HepG2 (cell line): ENCODE measurements around the gene MIPEP. TPM values are rescaled to one million over a fixed set of nuclear protein-coding genes. Genes with fewer than 3 reads are reported as not detected.

Source experiments
- ATAC-seq: fragments of 200-7000 bp; cut with Tn5 transposase; 3 replicates; pipeline ENCODE4 v1.9.1; 2020; ENCODE audit warnings: mild to moderate bottlenecking, moderate library complexity
- BruUV-seq: library from RNA; stranded (reverse); fragments of 400-500 nt; replicated peaks from 2 replicates; lab custom pipeline; 2021; lab: Mats Ljungman, UMichigan
- CTCF ChIA-PET: fragments of 300-600 bp; formaldehyde crosslinking; extraction: SDS; loops from one replicate; lab custom pipeline; 2021; ENCODE audit warnings: low total read pairs, inconsistent platforms, low intra/inter-chr PET ratio; lab: Yijun Ruan, JAX
- POLR2A ChIA-PET: fragments of 350-600 bp; sonication (Branson Sonifier 250); formaldehyde crosslinking; loops from one replicate; lab custom pipeline; 2020; ENCODE audit warnings: antibody characterized with exemption, inconsistent platforms; lab: Yijun Ruan, JAX
- DNase-seq: peaks from one replicate; pipeline ENCODE4 v3.0.0-alpha.2; 2015; ENCODE audit warnings: low spot score
- FAIRE-seq: peaks from 3 replicates; lab custom pipeline; 2011; peaks lifted over from hg19 to GRCh38; lab: Jason Lieb, UNC
- H2AFZ ChIP-seq: one replicate; pipeline ENCODE4 v1.6.1; 2011; ENCODE audit warnings: low read length, inconsistent platforms
- H3K27ac ChIP-seq: fragments of 300-600 bp; 3 replicates; pipeline ENCODE4 v1.8.0; 2011; ENCODE audit warnings: mixed run types, mild to moderate bottlenecking, mixed read lengths, low read length, inconsistent platforms; ENCODE audit not compliant: insufficient read depth; ENCODE audit errors: extremely low read length
- H3K27me3 ChIP-seq, 2 experiments: fragments of 200-600 bp in 1 of 2; 2 replicates in 1 of 2; 3 replicates in 1 of 2; pipeline versions ENCODE4 v1.6.0 to v1.8.0; 2011; ENCODE audit warnings: low read length in 2 of 2, mild to moderate bottlenecking in 2 of 2, moderate library complexity in 2 of 2, inconsistent platforms in 1 of 2; ENCODE audit not compliant: insufficient read depth in 2 of 2, control insufficient read depth in 1 of 2
- H3K36me3 ChIP-seq, 2 experiments: fragments of 200-600 bp in 1 of 2; replicated peaks in 1 of 2; 2 replicates in 1 of 2; 3 replicates in 1 of 2; pipeline versions ENCODE4 v1.5.1 to v1.8.0; 2011; ENCODE audit warnings: low read length in 2 of 2, inconsistent platforms in 1 of 2; ENCODE audit not compliant: insufficient read depth in 2 of 2, control insufficient read depth in 1 of 2
- H3K4me1 ChIP-seq: 2 replicates; pipeline ENCODE4 v1.5.1; 2012; ENCODE audit warnings: low read length, inconsistent platforms; ENCODE audit not compliant: insufficient read depth
- H3K4me2 ChIP-seq: 2 replicates; pipeline ENCODE4 v1.6.0; 2011; ENCODE audit warnings: low read depth, low read length, inconsistent platforms
- H3K4me3 ChIP-seq, 3 experiments: fragments of 200-600 bp in 1 of 3; sonication (generic), shearing (Covaris generic) in 1 of 3; replicated peaks in 1 of 3; 2 replicates each; pipeline ENCODE4 v1.5.1; 2011 to 2016; ENCODE audit warnings: low read length in 3 of 3, inconsistent platforms in 2 of 3, low read depth in 2 of 3, mild to moderate bottlenecking in 2 of 3, control low read depth in 1 of 3, mixed read lengths in 1 of 3; ENCODE audit not compliant: insufficient read depth in 1 of 3
- H3K79me2 ChIP-seq: one replicate; pipeline ENCODE4 v1.6.1; 2011; ENCODE audit warnings: low read length, inconsistent platforms; ENCODE audit not compliant: insufficient read depth
- H3K9ac ChIP-seq: 2 replicates; pipeline ENCODE4 v1.6.0; 2011; ENCODE audit warnings: mild to moderate bottlenecking, low read depth, low read length, inconsistent platforms; ENCODE audit not compliant: insufficient read depth
- H3K9me3 ChIP-seq: 2 replicates; pipeline ENCODE4 v1.5.1; 2012; ENCODE audit warnings: mild to moderate bottlenecking, low read length
- H4K20me1 ChIP-seq: 2 replicates; pipeline ENCODE4 v1.6.0; 2011; ENCODE audit warnings: inconsistent platforms, mild to moderate bottlenecking, low read length, moderate library complexity; ENCODE audit not compliant: insufficient read depth
- ELF4 ChIP-seq: sonication (generic); formaldehyde crosslinking; IDR thresholded peaks from 2 replicates; pipeline ENCODE4 v1.5.0; 2020; ENCODE audit warnings: missing genetic modification reagents, mild to moderate bottlenecking, moderate library complexity, borderline replicate concordance
- FOXA3 ChIP-seq: IDR thresholded peaks from 2 replicates; pipeline ENCODE4 v1.6.1; 2016; ENCODE audit warnings: missing genetic modification reagents, missing compliant biosample characterization
- PHF5A ChIP-seq: IDR thresholded peaks from one replicate; pipeline ENCODE4 v1.6.1; 2018; ENCODE audit warnings: low read depth, missing genetic modification reagents; ENCODE audit not compliant: unreplicated experiment
- THRA ChIP-seq: sonication (generic); formaldehyde crosslinking; IDR thresholded peaks from 2 replicates; pipeline ENCODE4 v1.4.0; 2020; ENCODE audit warnings: missing genetic modification reagents, borderline replicate concordance
- ZNF382 ChIP-seq: sonication (generic); formaldehyde crosslinking; IDR thresholded peaks from 2 replicates; pipeline ENCODE4 v1.5.0; 2020; ENCODE audit warnings: missing genetic modification reagents, mild to moderate bottlenecking, borderline replicate concordance
- ZNF510 ChIP-seq: sonication (generic); formaldehyde crosslinking; IDR thresholded peaks from 2 replicates; pipeline ENCODE4 v1.4.0; 2020; ENCODE audit warnings: low read depth, mild to moderate bottlenecking, missing genetic modification reagents
- ZNF556 ChIP-seq: sonication (generic); formaldehyde crosslinking; IDR thresholded peaks from 2 replicates; pipeline ENCODE4 v1.4.0; 2020; ENCODE audit warnings: mild to moderate bottlenecking, missing genetic modification reagents, borderline replicate concordance
- WGBS: methylation state at CpG from one replicate; pipeline ENCODE4 v1.1.6; 2017; ENCODE audit warnings: low lambda C conversion rate; 5-methylcytosine and 5-hydroxymethylcytosine counted together
- in situ Hi-C: cut with HindIII; loops from 2 replicates; pipeline ENCODE4 v1.10.0; 2017; ENCODE audit warnings: low pct_unique_long_range_greater_than_20kb; ENCODE audit not compliant: extremely low pct_ligation_motif_present
- intact Hi-C: fragments of 100-400 bp; cut with micrococcal nuclease; formaldehyde crosslinking; loops from one replicate; pipeline ENCODE4 v1.10.0; 2022; ENCODE audit not compliant: unreplicated experiment
- polyA plus RNA-seq, 8 experiments: library from polyadenylated mRNA; depleted of rRNA in 3 of 8; stranded (reverse) in 7 of 8; unstranded in 1 of 8; fragments of >200 nt; fragmentation: Illumina TruSeq in 4 of 8; extraction: Trizol in 4 of 8; gene quantifications; 2 replicates each; pipeline versions ENCODE4 v1.2.1 to v1.2.3, GENCODE V29; 2011 to 2016; ENCODE audit warnings: low read depth in 4 of 8, missing spikeins in 1 of 8, mixed read lengths in 1 of 8; ENCODE audit not compliant: insufficient read depth in 1 of 8
- total RNA-seq, 5 experiments: library from RNA; depleted of rRNA; stranded (reverse); fragments of >200 nt; fragmentation: Illumina TruSeq; extraction: Trizol; gene quantifications; 2 replicates each; pipeline ENCODE4 v1.2.3, GENCODE V29; 2016; ENCODE audit warnings: low read depth in 1 of 5

Gene MIPEP
- total and polyA plus RNA-seq, 2 of the 13 experiments (the other 11 are each of a cell fraction or from before 2014, with no cell fraction given): 9.3 to 24.1 TPM

- no peak for TF ChIP-seq THRA (CRISPR knock-in tag)
- no peak for TF ChIP-seq ZNF556 (CRISPR knock-in tag)
- TF ChIP-seq ELF4 (CRISPR knock-in tag): no peak
- TF ChIP-seq PHF5A (CRISPR knock-in tag): no peak
- no peak for TF ChIP-seq FOXA3 (CRISPR knock-in tag)
- TF ChIP-seq, all 625 proteins: peak for 0
Observed at GRCh38 chr13:23843436-23843835, 45.8 kb downstream of the MIPEP start (continued).

- H4K20me1 ChIP-seq: no peaks in the 10 kb centered on the region
- H3K4me2 ChIP-seq: no peak overlapping the region
- H3K79me2 ChIP-seq: no peaks in the 10 kb centered on the region
- no peak overlapping the region for H3K9ac ChIP-seq
- no peak overlapping the region for H3K4me3 ChIP-seq
- H3K9me3 ChIP-seq: no peaks in the 10 kb centered on the region
- no peaks in the 10 kb centered on the region for H3K4me1 ChIP-seq
- peaks cover 0 to 2% of the 10 kb centered on the region in 2 experiments; a peak in 1 of 5 replicates for H3K36me3 ChIP-seq
- no TSS peak for BruUV-seq
- CTCF ChIA-PET: no interaction called here
- intact Hi-C loops: no loop called here
- 98% methylated on average over 8 of the region's 8 CpGs for WGBS
- no peak for ATAC-seq
- no peak for DNase-seq
- no peaks in the 10 kb centered on the region for H3K27me3 ChIP-seq
- FAIRE-seq: no peak
- TF ChIP-seq ZNF510 (CRISPR knock-in tag): no peak
- TF ChIP-seq ZNF382 (CRISPR knock-in tag): no peak
- in situ Hi-C loops: no loop called here
- no peak overlapping the region for H2AFZ ChIP-seq
- POLR2A ChIA-PET: no interaction called here
- H3K27ac ChIP-seq: no peak overlapping the region
Observed at GRCh38 chr13:23842406-23842805, 46.8 kb downstream of the MIPEP start.
